Fibroblast of skin of abdomen (primary cell): ENCODE results near the gene NANOS2.
"Not testable (repeated sequence)": the region's sequence is repeated elsewhere in the genome, so short reads cannot be mapped to it uniquely, and the experiment has no call there.

Experiments
- DNase-seq: peaks from one replicate; pipeline ENCODE4 v3.0.0-alpha.2; 2013

Gene NANOS2

GRCh38 chr19:45927565-45928261 lies 13.1 kb upstream of the NANOS2 start:
- peak; percentile 82 for DNase-seq

DNA sequence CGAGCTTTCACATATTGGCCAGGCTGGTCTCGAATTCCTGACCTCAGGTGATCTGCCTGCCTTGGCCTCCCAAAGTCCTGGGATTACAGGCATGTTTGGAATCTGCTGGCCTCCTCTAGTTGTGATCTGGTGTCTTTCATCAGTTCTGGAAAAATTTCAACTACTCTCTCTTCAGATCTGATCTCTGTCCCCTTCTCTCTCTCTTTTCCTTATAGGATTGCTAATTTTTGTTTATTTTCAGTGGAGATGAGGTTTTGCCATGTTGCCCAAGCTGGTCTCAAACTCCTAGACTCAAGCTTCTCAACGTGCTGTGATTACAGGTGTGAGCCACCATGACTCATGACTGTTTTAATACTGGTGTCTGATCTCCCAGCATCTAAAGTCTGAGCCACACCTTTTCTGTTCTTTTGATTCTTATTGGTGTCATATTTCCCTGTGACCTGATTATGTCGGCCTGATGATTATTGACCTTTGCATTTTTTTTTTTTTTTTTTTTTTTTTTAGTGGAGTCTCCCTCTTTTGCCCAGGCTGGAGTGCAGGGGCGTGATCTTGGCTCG lies 10.4 kb upstream of the NANOS2 start:
- DNase-seq = no peak

GRCh38 chr19:45922281-45922680 lies 7.7 kb upstream of the NANOS2 start:
- DNase-seq = no peak

GRCh38 chr19:45920458-45920857 lies 5.9 kb upstream of the NANOS2 start:
- DNase-seq = no peak

DNA sequence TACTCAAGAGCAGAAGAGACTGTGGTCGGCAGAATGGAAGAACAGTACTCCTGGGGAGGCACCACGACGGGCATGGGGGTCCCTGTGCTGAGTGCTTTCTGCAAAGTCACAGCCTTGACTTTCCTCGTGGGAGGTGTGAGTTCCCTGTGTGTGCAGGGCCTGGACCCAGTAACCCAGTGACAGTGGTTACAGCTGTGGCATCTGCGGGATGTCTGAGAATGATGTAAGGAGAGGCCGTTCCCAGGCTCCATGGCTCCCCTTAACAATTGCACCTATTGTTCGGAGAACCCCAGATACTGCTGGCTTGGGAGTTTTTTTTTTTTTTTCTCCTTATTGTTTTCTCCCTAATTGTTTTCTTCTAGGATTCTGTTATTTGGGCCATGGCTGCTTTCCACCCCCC lies 5.1 kb upstream of the NANOS2 start:
- no peak for DNase-seq

DNA sequence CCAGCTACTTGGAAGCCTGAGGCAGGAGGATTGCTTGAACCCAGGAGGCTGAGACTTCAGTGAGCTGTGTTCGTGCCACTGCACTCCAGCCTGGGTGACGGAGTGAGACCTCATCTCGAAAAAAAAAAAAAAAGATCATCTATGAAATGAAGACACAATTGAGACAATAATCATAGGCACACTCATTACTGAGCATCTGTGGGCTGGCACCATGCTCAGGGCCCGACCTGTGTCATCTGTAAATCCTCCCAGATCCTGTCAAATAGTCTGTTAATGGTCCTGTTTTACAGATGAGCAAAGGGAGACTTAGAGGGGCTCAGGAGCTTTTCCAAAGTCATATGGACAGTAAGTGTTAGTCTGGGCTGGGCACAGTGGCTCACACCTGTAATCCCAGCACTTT lies 4.1 kb upstream of the NANOS2 start:
- DNase-seq = no peak

- no peak for DNase-seq
Measured at GRCh38 chr19:45917421-45918091, 3.0 kb upstream of the NANOS2 start.

DNA sequence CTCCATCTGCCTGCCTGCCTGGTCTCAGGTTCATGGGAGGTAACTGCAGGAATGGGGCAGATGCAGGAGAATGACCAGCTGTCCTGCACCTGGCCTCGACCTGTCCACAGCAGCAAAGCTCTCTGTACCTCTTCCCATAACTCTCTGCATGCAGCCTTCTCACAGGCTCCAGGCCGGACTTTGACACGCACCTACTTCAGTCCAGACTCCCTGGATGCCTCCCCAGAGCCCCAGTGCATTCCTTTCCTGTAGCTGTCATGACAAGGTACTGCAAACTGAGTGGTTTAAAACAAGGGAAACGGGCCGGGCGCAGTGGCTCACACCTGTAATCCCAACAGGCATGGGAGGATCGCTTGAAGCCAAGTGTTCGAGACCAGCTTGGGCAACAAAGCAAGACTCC lies 3.3 kb downstream of the NANOS2 start:
- no peak for DNase-seq

- no peak for DNase-seq
Measured at GRCh38 chr19:45908956-45909355, 5.6 kb downstream of the NANOS2 start.

GRCh38 chr19:45906221-45906620 lies 8.4 kb downstream of the NANOS2 start:
- peak; percentile 12 for DNase-seq

- DNase-seq = no peak
Measured at GRCh38 chr19:45905011-45905410, 9.6 kb downstream of the NANOS2 start.

GRCh38 chr19:45902651-45903625 lies 11.6 kb downstream of the NANOS2 start:
- DNase-seq = peak; percentile 97

DNA sequence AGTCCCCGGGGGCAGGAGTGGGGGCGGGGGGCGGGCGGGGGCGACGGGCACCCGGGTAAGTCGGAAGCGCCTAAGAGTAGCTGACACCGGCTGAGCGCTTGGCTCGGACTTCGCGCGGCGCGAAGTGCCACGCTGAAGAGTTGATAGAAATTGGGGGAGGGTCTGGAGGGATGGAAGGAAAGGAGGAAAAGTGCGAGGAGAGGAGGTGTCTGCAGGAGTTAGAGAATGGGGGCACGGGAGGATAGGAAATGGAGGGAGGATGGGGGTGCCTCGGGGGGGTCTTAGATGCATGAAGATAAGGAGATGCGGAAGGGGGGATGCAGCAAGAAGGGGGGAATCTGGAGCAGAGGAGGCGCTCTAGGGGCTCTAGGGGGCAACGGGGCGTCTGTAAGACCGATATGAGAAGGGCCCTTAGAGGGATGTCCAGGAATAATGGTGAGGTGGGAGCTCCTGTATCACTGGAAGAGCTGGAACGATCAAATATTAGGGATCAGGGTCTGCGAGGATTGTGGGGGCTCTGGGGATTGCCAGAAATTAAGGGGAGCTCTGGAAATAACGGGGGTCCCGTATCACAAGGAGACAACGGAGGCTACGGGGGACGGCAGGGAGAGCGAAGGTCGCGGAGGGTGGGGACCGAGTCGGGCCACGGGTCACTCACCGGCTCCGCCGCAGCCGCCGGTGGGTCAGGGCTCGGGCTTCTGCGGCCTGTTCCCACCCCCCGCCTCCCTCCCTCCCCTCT lies 12.5 kb downstream of the NANOS2 start, which contains the start of gene MYPOP:
Gene MYPOP, minus strand, starts transcription at position 702 of the 739 bp plus-strand sequence. CDS start 840 bp downstream, outside the sequence.
- no peak for DNase-seq

- peak; percentile 34 for DNase-seq
Measured at GRCh38 chr19:45901432-45901911, 13.1 kb downstream of the NANOS2 start.

DNA sequence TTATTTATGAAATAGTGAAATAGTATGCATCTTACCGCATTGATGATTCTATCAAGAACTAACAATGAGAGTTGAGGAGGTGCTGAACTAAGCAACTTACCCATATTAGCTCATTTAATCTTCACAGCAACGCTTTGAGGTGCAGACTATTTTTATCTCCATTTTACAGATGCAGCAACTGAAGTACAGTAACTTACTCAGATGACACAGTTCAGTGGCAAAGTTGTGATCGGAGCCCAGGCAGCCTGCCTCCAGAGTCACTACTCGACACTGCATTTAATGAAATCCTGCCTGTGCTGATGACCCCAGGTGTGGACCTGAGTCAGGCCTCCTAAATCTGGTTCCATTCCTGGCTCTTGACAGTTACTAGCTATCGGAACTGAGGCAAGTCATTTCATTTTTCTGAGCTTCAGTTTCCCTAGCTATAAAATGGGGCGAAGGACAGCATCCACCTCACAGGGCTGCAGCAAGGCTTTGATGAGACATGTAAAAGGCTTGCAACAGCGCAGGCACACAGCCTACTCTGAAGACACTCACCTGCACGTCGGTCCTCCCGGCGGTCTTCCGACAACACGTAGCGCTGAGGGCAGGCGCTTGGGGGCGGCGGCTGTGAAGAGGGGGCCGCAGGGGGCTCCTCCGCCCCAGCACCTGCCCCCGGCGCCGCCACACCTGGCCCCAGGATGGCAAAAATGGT lies 13.7 kb downstream of the NANOS2 start:
- DNase-seq = no peak

DNA sequence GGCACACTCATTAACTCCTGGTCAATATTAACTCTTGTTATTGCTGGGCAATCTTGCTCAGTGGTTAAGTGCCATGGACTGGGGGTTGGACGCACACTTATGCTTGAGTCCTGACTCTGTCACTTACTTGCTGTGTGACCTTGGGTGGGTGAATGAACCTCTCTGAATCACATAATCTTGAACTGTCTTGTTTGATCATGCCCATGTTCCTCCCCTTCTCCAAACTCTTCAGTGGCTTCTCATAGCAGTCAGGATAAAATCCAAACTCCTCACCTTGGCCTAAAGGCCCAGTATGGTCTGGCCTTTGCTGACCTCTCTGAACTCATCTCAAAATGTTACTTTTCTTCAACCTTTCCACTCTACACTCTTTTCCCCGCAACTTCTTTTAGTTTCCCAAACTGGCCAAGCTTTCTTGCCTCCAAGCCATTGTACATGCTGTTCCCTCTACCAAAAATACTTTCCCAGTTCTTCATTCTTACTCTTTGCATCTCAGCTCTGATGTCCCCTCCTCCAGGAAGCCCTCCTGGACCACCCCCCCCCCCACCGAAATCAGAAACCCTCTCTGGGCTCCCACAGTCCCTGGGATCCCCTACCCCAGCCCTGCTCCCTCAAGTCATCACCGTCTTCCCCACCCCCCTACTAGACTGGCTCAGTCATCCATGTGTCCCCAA lies 14.5 kb downstream of the NANOS2 start:
- no peak for DNase-seq

- no peak for DNase-seq
Measured at GRCh38 chr19:45899253-45899652, 15.3 kb downstream of the NANOS2 start.

- DNase-seq = no peak
Measured at GRCh38 chr19:45897261-45897812, 17.2 kb downstream of the NANOS2 start.

DNA sequence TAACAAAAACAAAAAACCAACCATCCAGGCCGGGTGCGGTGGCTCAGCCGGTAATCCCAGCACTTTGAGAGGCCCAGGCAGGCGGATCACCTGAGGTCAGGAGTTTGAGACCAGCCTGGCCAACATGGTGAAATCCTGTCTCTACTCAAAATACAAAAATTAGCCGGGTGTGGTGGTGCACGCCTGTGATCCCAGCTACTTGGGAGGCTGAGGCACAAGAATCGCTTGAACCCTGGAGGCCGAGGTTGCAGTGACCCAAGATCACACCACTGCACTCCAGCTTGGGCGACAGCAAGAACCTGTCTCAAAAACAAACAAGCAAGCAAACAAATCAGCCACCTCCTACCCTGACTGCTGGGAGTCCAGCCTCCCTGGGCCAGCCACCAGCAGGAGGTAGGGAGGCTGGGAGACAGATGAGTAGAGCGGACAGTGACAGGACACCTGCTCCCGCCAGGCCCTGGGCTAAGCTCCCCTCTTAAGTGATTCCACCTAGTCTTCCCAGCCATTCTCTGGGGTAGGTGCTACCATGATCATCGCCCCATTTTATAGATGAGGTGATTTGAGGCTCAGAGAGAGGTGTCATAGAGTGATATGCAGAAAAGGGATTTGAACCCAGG lies 18.5 kb downstream of the NANOS2 start:
- not testable (repeated sequence) for DNase-seq

- DNase-seq = no peak
Measured at GRCh38 chr19:45895519-45895972, 19.0 kb downstream of the NANOS2 start.
